Endothelial cell of umbilical vein (primary cell): ENCODE results near the gene CAP2. TPM values are rescaled to one million over a fixed set of nuclear protein-coding genes. Genes with fewer than 3 reads are reported as not detected.

Source experiments
- BruUV-seq: library from RNA; stranded (reverse); fragments of 400-500 nt; replicated peaks from 2 replicates; lab custom pipeline; 2021; lab: Mats Ljungman, UMichigan
- CTCF ChIA-PET: fragments of 300-600, 350-600 bp; sonication (Branson Sonifier 250); formaldehyde crosslinking; loops from one replicate; lab custom pipeline; 2021; ENCODE audit warnings: antibody characterized with exemption, inconsistent platforms; lab: Charles Lee
- POLR2A ChIA-PET: fragments of 300-600, 350-600 bp; sonication (Branson Sonifier 250); formaldehyde crosslinking; loops from one replicate; lab custom pipeline; 2021; ENCODE audit warnings: antibody characterized with exemption, inconsistent platforms; lab: Charles Lee
- DNase-seq: peaks from one replicate; pipeline ENCODE4 v3.0.0-alpha.2; 2011; ENCODE audit warnings: low read depth, low spot score
- FAIRE-seq: peaks from 2 replicates; lab custom pipeline; 2011; peaks lifted over from hg19 to GRCh38; lab: Jason Lieb, UNC
- H2AFZ ChIP-seq: 2 replicates; pipeline ENCODE4 v1.6.0; 2012; ENCODE audit warnings: low read depth, low read length, control low read depth, inconsistent platforms
- H3K27ac ChIP-seq: 2 replicates; pipeline ENCODE4 v1.5.1; 2011; ENCODE audit warnings: low read depth, mild to moderate bottlenecking, control low read depth, low read length, moderate library complexity; ENCODE audit not compliant: insufficient read depth
- H3K27me3 ChIP-seq, 2 experiments: 2 replicates each; pipeline versions ENCODE4 v1.6.0 to v1.6.1; 2011; ENCODE audit warnings: low read length in 2 of 2, mixed read lengths in 1 of 2; ENCODE audit not compliant: control insufficient read depth in 2 of 2, insufficient read depth in 2 of 2
- H3K36me3 ChIP-seq, 2 experiments: 2 replicates in 1 of 2; 3 replicates in 1 of 2; pipeline ENCODE4 v1.5.1; 2011; ENCODE audit warnings: low read length in 2 of 2, mild to moderate bottlenecking in 1 of 2, moderate library complexity in 1 of 2; ENCODE audit not compliant: control insufficient read depth in 2 of 2, insufficient read depth in 2 of 2; ENCODE audit errors: extremely low read depth in 1 of 2
- H3K4me1 ChIP-seq: 3 replicates; pipeline ENCODE4 v1.5.1; 2011; ENCODE audit warnings: mild to moderate bottlenecking, low read length; ENCODE audit not compliant: control insufficient read depth, insufficient read depth; ENCODE audit errors: extremely low read depth
- H3K4me2 ChIP-seq: 2 replicates; pipeline ENCODE4 v1.6.1; 2011; ENCODE audit warnings: low read length, control low read depth, mixed read lengths; ENCODE audit not compliant: insufficient read depth
- H3K4me3 ChIP-seq, 3 experiments: fragments of 200-600 bp in 1 of 3; sonication (generic), shearing (Covaris generic) in 1 of 3; replicated peaks in 1 of 3; 2 replicates each; pipeline ENCODE4 v1.5.1; 2011 to 2016; ENCODE audit warnings: control low read depth in 3 of 3, low read length in 3 of 3, mild to moderate bottlenecking in 2 of 3, inconsistent platforms in 1 of 3, low read depth in 1 of 3, moderate library complexity in 1 of 3; ENCODE audit not compliant: insufficient read depth in 1 of 3
- H3K79me2 ChIP-seq: 2 replicates; pipeline ENCODE4 v1.6.0; 2012; ENCODE audit warnings: low read length, inconsistent platforms; ENCODE audit not compliant: control insufficient read depth, insufficient read depth
- H3K9ac ChIP-seq: replicated peaks from 2 replicates; pipeline ENCODE3; 2011; ENCODE audit warnings: low read length, control low read depth; ENCODE audit not compliant: insufficient read depth; ENCODE audit errors: extremely low read depth
- H3K9me1 ChIP-seq: replicated peaks from 3 replicates; pipeline ENCODE4 v1.6.0; 2011; ENCODE audit warnings: mild to moderate bottlenecking, low read length; ENCODE audit not compliant: control insufficient read depth, insufficient read depth; ENCODE audit errors: extremely low read depth
- H3K9me3 ChIP-seq: replicated peaks from 2 replicates; pipeline ENCODE4 v1.5.1; 2012; ENCODE audit warnings: low read length, inconsistent platforms; ENCODE audit not compliant: control insufficient read depth, insufficient read depth
- H4K20me1 ChIP-seq: replicated peaks from 2 replicates; pipeline ENCODE3; 2011; ENCODE audit warnings: mild to moderate bottlenecking, low read length; ENCODE audit not compliant: control insufficient read depth, insufficient read depth; ENCODE audit errors: extremely low read depth
- EZH2 ChIP-seq: IDR thresholded peaks from 2 replicates; pipeline ENCODE4 v1.6.1; 2012; ENCODE audit warnings: borderline replicate concordance, low read depth, mild to moderate bottlenecking, moderate library complexity, low read length, inconsistent platforms; ENCODE audit not compliant: severe bottlenecking
- FOS ChIP-seq: IDR thresholded peaks from 2 replicates; pipeline ENCODE4 v1.6.1; 2011; ENCODE audit warnings: mild to moderate bottlenecking, low read length, moderate library complexity, borderline replicate concordance; ENCODE audit not compliant: insufficient read depth
- GATA2 ChIP-seq: IDR thresholded peaks from 2 replicates; pipeline ENCODE4 v1.7.0; 2011; ENCODE audit warnings: low read depth, mild to moderate bottlenecking, moderate library complexity, mixed read lengths, low read length; ENCODE audit not compliant: insufficient read length, insufficient read depth
- JUN ChIP-seq: IDR thresholded peaks from 2 replicates; pipeline ENCODE4 v1.6.1; 2011; ENCODE audit warnings: borderline replicate concordance, low read depth; ENCODE audit not compliant: insufficient read length, insufficient read depth
- MYC ChIP-seq: IDR thresholded peaks from one replicate; pipeline ENCODE4 v1.6.1; 2011; ENCODE audit warnings: mild to moderate bottlenecking, low read depth, low read length
- POLR2A ChIP-seq: IDR thresholded peaks from 2 replicates; pipeline ENCODE4 v1.6.1; 2012; ENCODE audit warnings: low read depth, mild to moderate bottlenecking, control low read depth, low read length
- POLR2AphosphoS5 ChIP-seq: IDR thresholded peaks from 2 replicates; pipeline ENCODE4 v1.6.1; 2012; ENCODE audit warnings: low read depth, mild to moderate bottlenecking, control low read depth, low read length, moderate library complexity; ENCODE audit not compliant: insufficient read depth
- dilution Hi-C: fragments of 300-500 bp; cut with MboI; formaldehyde crosslinking; loops from one replicate; pipeline ENCODE4 v1.15.0; 2019; ENCODE audit warnings: low sequenced_read_pairs; ENCODE audit not compliant: extremely low pct_ligation_motif_present
- intact Hi-C: fragments of 100-400 bp; cut with micrococcal nuclease; formaldehyde crosslinking; loops from one replicate; pipeline ENCODE4 v1.10.0; 2022
- polyA plus RNA-seq, 4 experiments: library from polyadenylated mRNA; depleted of rRNA in 3 of 4; stranded (reverse) in 3 of 4; unstranded in 1 of 4; fragments of >200 nt; gene quantifications; 2 replicates each; pipeline versions ENCODE4 v1.2.1 to v1.2.3, GENCODE V29; 2011 to 2012; ENCODE audit warnings: missing spikeins in 1 of 4
- total RNA-seq: library from RNA; stranded (reverse); gene quantifications from 2 replicates; pipeline ENCODE4 v1.2.3, GENCODE V29; 2021
- TF ChIP-seq, protein P1 (sequence below): IDR thresholded peaks from 2 replicates; pipeline ENCODE4 v1.6.1; 2011; ENCODE audit not compliant: insufficient read depth, insufficient read length
- TF ChIP-seq, protein P2 (sequence below), 2 donors: IDR thresholded peaks; 1 replicate in 1 of 2; 2 replicates in 1 of 2; pipeline ENCODE4 v1.5.1; 2011; ENCODE audit warnings: low read length in 2 of 2, mild to moderate bottlenecking in 2 of 2, moderate library complexity in 2 of 2, control low read depth in 1 of 2, inconsistent platforms in 1 of 2, low read depth in 1 of 2; ENCODE audit not compliant: insufficient read depth in 1 of 2; ENCODE audit errors: extremely low read depth in 1 of 2

Gene CAP2
- total and polyA plus RNA-seq, 2 donors (not counting 3 experiments of a cell fraction or from before 2014, with no cell fraction given) = 12.2 to 21.3 TPM

DNA sequence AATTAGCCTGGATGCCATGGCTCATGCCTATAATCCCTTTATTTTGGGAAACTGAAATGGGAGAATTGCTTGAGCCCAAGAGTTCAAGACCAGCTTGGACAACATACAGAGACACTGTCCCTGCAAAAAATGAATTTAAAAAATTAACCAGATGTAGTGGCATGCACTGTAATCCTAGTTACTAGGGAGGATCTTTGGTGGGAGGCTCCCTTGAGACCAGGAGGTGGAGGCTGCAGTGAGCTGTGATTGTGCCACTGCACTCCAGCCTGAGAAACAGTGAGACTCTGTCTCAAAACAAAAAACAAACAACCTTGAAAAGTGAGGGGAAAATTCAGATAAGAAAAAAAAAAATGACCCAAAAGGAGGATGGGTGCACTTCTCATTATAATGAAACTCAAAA is 23.4 kb downstream of the CAP2 start:
- BruUV-seq = no TSS peak
- no peak overlapping the region for H3K9ac ChIP-seq
- dilution Hi-C loops = no loop called here
- no peaks in the 10 kb centered on the region for H4K20me1 ChIP-seq
- ChIA-PET CTCF (no interaction called here), POLR2A (no interaction called here)
- no peaks in the 10 kb centered on the region for H3K36me3 ChIP-seq
- H3K9me1 ChIP-seq = no peaks in the 10 kb centered on the region
- H3K27me3 ChIP-seq = no peaks in the 10 kb centered on the region
- no peak overlapping the region for H3K4me2 ChIP-seq
- intact Hi-C loops = loop anchor here (2.0 kb wide), 1 partner anchor 22 kb away; no protein-coding TSS in a partner anchor
- H3K27ac ChIP-seq = no peak overlapping the region
- FAIRE-seq (no peak), DNase-seq (no peak)
- no peak overlapping the region for H2AFZ ChIP-seq
- no peak overlapping the region for H3K4me3 ChIP-seq
- TF ChIP-seq, protein P1, sequence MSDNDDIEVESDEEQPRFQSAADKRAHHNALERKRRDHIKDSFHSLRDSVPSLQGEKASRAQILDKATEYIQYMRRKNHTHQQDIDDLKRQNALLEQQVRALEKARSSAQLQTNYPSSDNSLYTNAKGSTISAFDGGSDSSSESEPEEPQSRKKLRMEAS = no peak
- no peak for TF ChIP-seq FOS
- no peak for TF ChIP-seq POLR2AphosphoS5
- no peak for TF ChIP-seq EZH2
- no peak for TF ChIP-seq GATA2
- no peak for TF ChIP-seq JUN
- TF ChIP-seq POLR2A = no peak
- TF ChIP-seq MYC = no peak
- TF ChIP-seq, protein P2, sequence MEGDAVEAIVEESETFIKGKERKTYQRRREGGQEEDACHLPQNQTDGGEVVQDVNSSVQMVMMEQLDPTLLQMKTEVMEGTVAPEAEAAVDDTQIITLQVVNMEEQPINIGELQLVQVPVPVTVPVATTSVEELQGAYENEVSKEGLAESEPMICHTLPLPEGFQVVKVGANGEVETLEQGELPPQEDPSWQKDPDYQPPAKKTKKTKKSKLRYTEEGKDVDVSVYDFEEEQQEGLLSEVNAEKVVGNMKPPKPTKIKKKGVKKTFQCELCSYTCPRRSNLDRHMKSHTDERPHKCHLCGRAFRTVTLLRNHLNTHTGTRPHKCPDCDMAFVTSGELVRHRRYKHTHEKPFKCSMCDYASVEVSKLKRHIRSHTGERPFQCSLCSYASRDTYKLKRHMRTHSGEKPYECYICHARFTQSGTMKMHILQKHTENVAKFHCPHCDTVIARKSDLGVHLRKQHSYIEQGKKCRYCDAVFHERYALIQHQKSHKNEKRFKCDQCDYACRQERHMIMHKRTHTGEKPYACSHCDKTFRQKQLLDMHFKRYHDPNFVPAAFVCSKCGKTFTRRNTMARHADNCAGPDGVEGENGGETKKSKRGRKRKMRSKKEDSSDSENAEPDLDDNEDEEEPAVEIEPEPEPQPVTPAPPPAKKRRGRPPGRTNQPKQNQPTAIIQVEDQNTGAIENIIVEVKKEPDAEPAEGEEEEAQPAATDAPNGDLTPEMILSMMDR (IDR thresholded peaks at IDR 0.05; ENCODE audit: extremely low read depth in 1 of 2, insufficient read depth in 1 of 2, low read depth in 1 of 2, low read length in 2 of 2) = no peak
- peaks cover 7% of the 10 kb centered on the region for H3K4me1 ChIP-seq
- H3K9me3 ChIP-seq = no peaks in the 10 kb centered on the region
- H3K79me2 ChIP-seq = no peaks in the 10 kb centered on the region
